Measurements from ENCODE around the gene FBXL17.

Gene FBXL17

DNA sequence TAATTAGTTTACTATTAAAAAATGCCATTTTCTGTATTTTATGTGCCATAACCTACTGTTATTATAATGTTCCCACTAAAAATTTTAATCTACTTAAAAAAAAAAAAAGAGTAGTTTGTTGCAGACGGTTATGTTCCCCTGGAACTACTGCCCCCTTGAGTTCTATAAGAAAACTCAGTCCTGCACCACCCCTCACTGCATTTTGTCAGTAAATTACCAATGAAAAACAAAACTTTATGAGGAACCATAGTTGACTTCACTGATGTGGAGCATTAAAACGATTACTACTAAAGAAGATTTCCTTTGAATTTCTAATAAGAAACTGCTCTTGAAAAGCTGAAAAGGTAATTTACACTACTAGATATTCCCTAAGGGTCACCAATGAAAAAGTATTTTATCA lies 288.7 kb downstream of the FBXL17 start:
- TF ChIP-seq, protein P1, sequence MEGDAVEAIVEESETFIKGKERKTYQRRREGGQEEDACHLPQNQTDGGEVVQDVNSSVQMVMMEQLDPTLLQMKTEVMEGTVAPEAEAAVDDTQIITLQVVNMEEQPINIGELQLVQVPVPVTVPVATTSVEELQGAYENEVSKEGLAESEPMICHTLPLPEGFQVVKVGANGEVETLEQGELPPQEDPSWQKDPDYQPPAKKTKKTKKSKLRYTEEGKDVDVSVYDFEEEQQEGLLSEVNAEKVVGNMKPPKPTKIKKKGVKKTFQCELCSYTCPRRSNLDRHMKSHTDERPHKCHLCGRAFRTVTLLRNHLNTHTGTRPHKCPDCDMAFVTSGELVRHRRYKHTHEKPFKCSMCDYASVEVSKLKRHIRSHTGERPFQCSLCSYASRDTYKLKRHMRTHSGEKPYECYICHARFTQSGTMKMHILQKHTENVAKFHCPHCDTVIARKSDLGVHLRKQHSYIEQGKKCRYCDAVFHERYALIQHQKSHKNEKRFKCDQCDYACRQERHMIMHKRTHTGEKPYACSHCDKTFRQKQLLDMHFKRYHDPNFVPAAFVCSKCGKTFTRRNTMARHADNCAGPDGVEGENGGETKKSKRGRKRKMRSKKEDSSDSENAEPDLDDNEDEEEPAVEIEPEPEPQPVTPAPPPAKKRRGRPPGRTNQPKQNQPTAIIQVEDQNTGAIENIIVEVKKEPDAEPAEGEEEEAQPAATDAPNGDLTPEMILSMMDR (IDR thresholded peaks at IDR 0.05; ENCODE audit: control insufficient read depth, insufficient read depth, low read depth, low read length, missing control alignments) = peak; percentile 63
- H3K4me3 ChIP-seq (ENCODE audit: control insufficient read depth, low read depth, low read length) = no peak overlapping the region
- no peak for DNase-seq (ENCODE audit: low read depth)

DNA sequence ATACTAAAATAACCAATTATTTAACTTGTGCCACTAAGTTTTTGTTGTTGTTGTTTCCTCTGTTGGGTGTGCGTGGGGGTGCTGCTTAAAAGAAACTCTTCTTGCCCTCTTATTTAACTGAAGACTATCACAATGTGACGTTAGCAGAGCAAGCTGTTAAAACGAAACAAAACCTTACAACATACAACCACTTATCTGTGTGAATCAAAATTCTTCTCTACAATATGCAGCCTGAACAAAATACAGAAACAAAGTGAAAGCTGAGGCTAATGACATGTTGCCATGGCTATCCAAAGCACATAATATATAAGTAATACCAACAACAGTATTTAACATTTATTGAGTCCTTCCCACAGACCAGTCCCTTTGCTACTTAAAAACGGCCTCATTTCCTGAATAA lies 291.0 kb downstream of the FBXL17 start:
- H3K4me3 ChIP-seq (ENCODE audit: control insufficient read depth, low read depth, low read length) = no peak overlapping the region
- TF ChIP-seq, protein P1 (IDR thresholded peaks at IDR 0.05; ENCODE audit: control insufficient read depth, insufficient read depth, low read depth, low read length, missing control alignments) = no peak
- no peak for DNase-seq (ENCODE audit: low read depth)

DNA sequence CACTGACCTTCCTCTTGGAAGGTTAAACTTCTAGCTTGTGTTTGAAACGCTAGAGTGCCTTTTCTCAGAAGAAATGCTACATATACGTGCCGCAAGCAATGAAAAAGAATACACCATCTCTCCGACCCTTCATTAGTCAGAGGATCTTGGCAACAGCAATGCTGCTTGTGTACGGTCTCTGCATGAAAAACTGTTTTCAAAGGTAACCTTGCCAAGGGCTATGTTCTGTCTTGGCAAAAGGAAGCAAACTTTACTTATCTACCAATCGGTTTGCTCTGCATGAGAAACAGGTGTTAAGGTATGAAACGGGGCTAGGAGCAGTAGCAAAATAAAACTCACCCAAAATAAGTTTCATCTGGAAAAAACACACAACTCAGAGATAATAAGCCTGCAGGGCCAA lies 297.8 kb downstream of the FBXL17 start:
- H3K4me3 ChIP-seq (ENCODE audit: control insufficient read depth, low read depth, low read length) = no peak overlapping the region
- DNase-seq (ENCODE audit: low read depth) = no peak
- TF ChIP-seq, protein P1 (IDR thresholded peaks at IDR 0.05; ENCODE audit: control insufficient read depth, insufficient read depth, low read depth, low read length, missing control alignments) = no peak

DNA sequence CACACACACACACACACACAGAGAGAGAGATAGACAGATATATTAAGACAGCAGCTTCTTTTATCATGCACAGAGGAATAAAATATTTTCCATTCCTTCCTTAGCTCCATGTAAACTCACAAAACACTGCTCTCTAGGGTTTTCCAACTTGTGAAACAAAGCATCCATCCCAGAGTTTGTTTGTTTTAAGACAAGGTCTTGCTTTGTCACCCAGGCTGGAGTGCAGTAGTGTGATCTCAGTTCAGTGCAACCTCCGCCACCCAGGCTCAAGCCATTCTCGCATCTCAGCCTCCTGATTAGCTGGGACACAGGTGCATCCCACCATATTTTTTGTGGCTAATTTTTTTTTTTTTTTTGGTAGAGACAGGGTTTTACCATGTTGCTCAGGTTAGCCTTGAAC lies 298.7 kb downstream of the FBXL17 start:
- no peak for DNase-seq (ENCODE audit: low read depth)
- TF ChIP-seq, protein P1 (IDR thresholded peaks at IDR 0.05; ENCODE audit: control insufficient read depth, insufficient read depth, low read depth, low read length, missing control alignments) = no peak

DNA sequence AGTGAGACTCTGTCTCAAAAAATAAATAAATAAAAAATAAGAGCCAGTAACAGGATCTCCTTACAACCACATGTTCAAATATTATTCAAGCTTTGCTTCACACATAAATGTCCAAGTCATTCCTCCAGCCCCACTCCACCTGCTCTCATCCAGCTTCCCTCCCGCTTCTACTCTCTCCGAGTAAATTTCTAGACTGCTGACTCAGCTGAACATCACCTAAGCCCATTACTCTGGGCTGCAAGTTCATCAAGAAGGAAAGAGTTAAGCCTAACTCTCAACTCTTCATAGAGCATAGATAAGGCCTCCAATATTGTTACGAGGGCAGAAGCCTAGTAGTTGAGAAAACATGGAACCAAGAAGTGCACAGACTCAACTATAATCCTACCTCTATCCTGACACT lies 300.2 kb downstream of the FBXL17 start:
- TF ChIP-seq, protein P1 (IDR thresholded peaks at IDR 0.05; ENCODE audit: control insufficient read depth, insufficient read depth, low read depth, low read length, missing control alignments) = no peak
- no peak overlapping the region for H3K4me3 ChIP-seq (ENCODE audit: control insufficient read depth, low read depth, low read length)
- DNase-seq (ENCODE audit: low read depth) = no peak

More for the DNA sequence above, 298.7 kb downstream of the FBXL17 start:
- no peak overlapping the region for H3K4me3 ChIP-seq (ENCODE audit: control insufficient read depth, low read depth, low read length)

DNA sequence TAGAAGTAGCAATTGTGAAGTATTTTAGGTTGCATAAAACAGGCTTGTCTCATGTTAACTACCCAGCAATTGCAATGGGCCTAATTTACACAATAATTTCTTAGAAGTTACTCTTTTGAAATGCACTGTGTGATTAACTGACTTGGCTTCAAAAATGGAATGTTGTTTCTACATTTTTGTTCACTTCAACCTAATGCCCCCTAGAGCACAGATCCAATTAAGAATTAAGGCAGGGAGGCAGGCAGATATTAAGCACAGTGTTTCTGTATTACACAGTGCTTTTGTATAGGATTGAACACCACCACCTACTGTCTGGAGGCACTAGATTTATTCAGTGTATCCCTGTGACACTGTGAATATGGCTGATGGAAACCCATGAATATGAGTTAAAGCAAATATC lies 302.1 kb downstream of the FBXL17 start:
- H3K4me3 ChIP-seq (ENCODE audit: control insufficient read depth, low read depth, low read length) = no peak overlapping the region
- DNase-seq (ENCODE audit: low read depth) = peak; percentile 7
- TF ChIP-seq, protein P1 (IDR thresholded peaks at IDR 0.05; ENCODE audit: control insufficient read depth, insufficient read depth, low read depth, low read length, missing control alignments) = peak; percentile 6

DNA sequence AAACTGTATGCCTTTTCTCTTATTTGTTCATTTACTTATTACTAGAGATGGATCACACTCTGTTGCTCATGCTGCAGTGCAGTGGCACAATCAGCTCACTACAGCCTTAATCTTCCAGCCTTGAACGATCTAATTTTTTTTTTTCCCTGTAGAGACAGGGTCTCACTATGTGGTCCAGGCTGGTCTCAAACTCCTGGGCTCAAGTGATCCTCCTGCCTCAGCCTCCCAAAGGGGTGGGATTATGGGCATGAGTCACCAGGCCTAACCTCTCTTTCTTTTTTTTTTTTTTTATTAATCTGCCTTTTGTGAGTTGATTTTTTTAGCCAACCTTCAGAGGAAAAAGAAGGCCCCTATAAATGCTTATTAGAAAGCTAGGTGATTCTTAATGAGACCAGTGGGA lies 303.0 kb downstream of the FBXL17 start:
- no peak for DNase-seq (ENCODE audit: low read depth)

More for the DNA sequence above, 303.0 kb downstream of the FBXL17 start:
- H3K4me3 ChIP-seq (ENCODE audit: control insufficient read depth, low read depth, low read length) = no peak overlapping the region
- TF ChIP-seq, protein P1 (IDR thresholded peaks at IDR 0.05; ENCODE audit: control insufficient read depth, insufficient read depth, low read depth, low read length, missing control alignments) = no peak

Data from AG09309 (cell line).